ENCODE results near the gene APOBEC3C.
"Not testable (repeated sequence)": the region's sequence is repeated elsewhere in the genome, so short reads cannot be mapped to it uniquely, and the experiment has no call there.

The APOBEC3C gene

GRCh38 chr22:39055658-39056057, 41.6 kb downstream of the APOBEC3C start:
- no peak overlapping the region for H3K4me3 ChIP-seq (ENCODE audit: low read depth, low read length)
- H3K4me1 ChIP-seq (ENCODE audit: control insufficient read depth, insufficient read depth, low read length) = peaks cover 2% of the 10 kb centered on the region
- no peak overlapping the region for H3K9ac ChIP-seq (ENCODE audit: low read depth, low read length)
- H3K27me3 ChIP-seq (ENCODE audit: control insufficient read depth, insufficient read depth, low read length) = no peaks in the 10 kb centered on the region
- peaks cover 4% of the 10 kb centered on the region for H3K9me3 ChIP-seq (ENCODE audit: control insufficient read depth, insufficient read depth, low read length)
- no peaks in the 10 kb centered on the region for H3K36me3 ChIP-seq (ENCODE audit: control insufficient read depth, insufficient read depth, low read length)

- H3K9me3 ChIP-seq (ENCODE audit: control insufficient read depth, insufficient read depth, low read length); H3K4me3 ChIP-seq (ENCODE audit: low read depth, low read length): not testable (repeated sequence)
These were observed 47.2 kb downstream of the APOBEC3C start for GRCh38 chr22:39061290-39061689.

GRCh38 chr22:39061951-39062350, 47.9 kb downstream of the APOBEC3C start:
- not testable (repeated sequence) for H3K9ac ChIP-seq (ENCODE audit: low read depth, low read length); H3K36me3 ChIP-seq (ENCODE audit: control insufficient read depth, insufficient read depth, low read length); H3K9me3 ChIP-seq (ENCODE audit: control insufficient read depth, insufficient read depth, low read length); H3K4me1 ChIP-seq (ENCODE audit: control insufficient read depth, insufficient read depth, low read length); H3K27me3 ChIP-seq (ENCODE audit: control insufficient read depth, insufficient read depth, low read length); H3K4me3 ChIP-seq (ENCODE audit: low read depth, low read length)

More at GRCh38 chr22:39061290-39061689, 47.2 kb downstream of the APOBEC3C start:
- H3K27me3 ChIP-seq (ENCODE audit: control insufficient read depth, insufficient read depth, low read length); H3K9ac ChIP-seq (ENCODE audit: low read depth, low read length); H3K36me3 ChIP-seq (ENCODE audit: control insufficient read depth, insufficient read depth, low read length); H3K4me1 ChIP-seq (ENCODE audit: control insufficient read depth, insufficient read depth, low read length): not testable (repeated sequence)

- not testable (repeated sequence) for H3K4me3 ChIP-seq (ENCODE audit: low read depth, low read length); H3K27me3 ChIP-seq (ENCODE audit: control insufficient read depth, insufficient read depth, low read length); H3K9ac ChIP-seq (ENCODE audit: low read depth, low read length); H3K36me3 ChIP-seq (ENCODE audit: control insufficient read depth, insufficient read depth, low read length); H3K9me3 ChIP-seq (ENCODE audit: control insufficient read depth, insufficient read depth, low read length); H3K4me1 ChIP-seq (ENCODE audit: control insufficient read depth, insufficient read depth, low read length)
These were observed 49.8 kb downstream of the APOBEC3C start for GRCh38 chr22:39063904-39064303.

- H3K4me1 ChIP-seq (ENCODE audit: control insufficient read depth, insufficient read depth, low read length) = not testable (repeated sequence)
These were observed 52.6 kb downstream of the APOBEC3C start for GRCh38 chr22:39066442-39067276.

GRCh38 chr22:39068033-39068785, 54.2 kb downstream of the APOBEC3C start:
- Histone ChIP-seq H3K27me3 (ENCODE audit: control insufficient read depth, insufficient read depth, low read length) (no peaks in the 10 kb centered on the region), H3K36me3 (ENCODE audit: control insufficient read depth, insufficient read depth, low read length) (no peaks in the 10 kb centered on the region), H3K4me3 (ENCODE audit: low read depth, low read length) (no peak overlapping the region), H3K9me3 (ENCODE audit: control insufficient read depth, insufficient read depth, low read length) (no peaks in the 10 kb centered on the region), H3K4me1 (ENCODE audit: control insufficient read depth, insufficient read depth, low read length) (no peaks in the 10 kb centered on the region), H3K9ac (ENCODE audit: low read depth, low read length) (no peak overlapping the region)

More at GRCh38 chr22:39066442-39067276, 52.6 kb downstream of the APOBEC3C start:
- H3K4me3 ChIP-seq (ENCODE audit: low read depth, low read length); H3K27me3 ChIP-seq (ENCODE audit: control insufficient read depth, insufficient read depth, low read length); H3K9me3 ChIP-seq (ENCODE audit: control insufficient read depth, insufficient read depth, low read length); H3K9ac ChIP-seq (ENCODE audit: low read depth, low read length); H3K36me3 ChIP-seq (ENCODE audit: control insufficient read depth, insufficient read depth, low read length): not testable (repeated sequence)
